Measurements from ENCODE around the gene ALOXE3. TPM values are rescaled to one million over a fixed set of nuclear protein-coding genes. Genes with fewer than 3 reads are reported as not detected.

Gene ALOXE3
- total and polyA plus RNA-seq, 2 of the 8 experiments (the other 6 are each of a cell fraction or from before 2014, with no cell fraction given), result 0.26 TPM; not detected in 1

DNA sequence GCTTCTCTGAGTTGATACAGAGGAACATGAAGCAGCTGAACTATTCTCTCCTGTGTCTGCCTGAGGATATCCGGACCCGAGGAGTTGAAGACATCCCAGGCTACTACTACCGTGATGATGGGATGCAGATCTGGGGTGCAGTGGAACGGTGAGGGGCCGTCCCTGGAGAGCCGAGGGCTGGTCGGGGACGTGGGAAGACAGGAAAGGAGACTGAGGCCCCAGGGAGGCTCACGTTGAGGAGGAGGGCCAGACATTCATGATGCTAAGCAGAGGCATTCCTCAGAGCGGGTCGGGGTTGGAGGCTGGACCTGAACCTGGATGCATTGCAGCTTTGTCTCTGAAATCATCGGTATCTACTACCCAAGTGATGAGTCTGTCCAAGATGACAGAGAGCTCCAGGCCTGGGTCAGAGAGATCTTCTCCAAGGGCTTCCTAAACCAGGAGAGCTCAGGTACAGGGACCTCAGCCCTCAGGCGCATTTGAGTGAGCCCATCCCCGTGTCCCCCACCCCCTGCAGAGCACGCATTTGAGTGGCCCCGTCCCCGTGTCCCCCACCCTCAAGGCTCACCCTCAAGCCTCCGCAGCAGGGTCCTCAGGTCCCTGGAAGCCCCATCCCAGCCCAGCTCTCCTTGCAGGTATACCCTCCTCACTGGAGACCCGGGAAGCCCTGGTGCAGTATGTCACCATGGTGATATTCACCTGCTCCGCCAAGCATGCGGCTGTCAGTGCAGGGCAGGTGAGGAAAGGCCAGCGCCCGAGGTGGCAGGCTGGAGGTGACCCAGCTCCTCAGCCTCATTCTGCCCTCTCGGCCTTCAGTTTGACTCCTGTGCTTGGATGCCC lies 71.2 kb downstream of the ALOXE3 start (continued):
- TF ChIP-seq, protein P1, sequence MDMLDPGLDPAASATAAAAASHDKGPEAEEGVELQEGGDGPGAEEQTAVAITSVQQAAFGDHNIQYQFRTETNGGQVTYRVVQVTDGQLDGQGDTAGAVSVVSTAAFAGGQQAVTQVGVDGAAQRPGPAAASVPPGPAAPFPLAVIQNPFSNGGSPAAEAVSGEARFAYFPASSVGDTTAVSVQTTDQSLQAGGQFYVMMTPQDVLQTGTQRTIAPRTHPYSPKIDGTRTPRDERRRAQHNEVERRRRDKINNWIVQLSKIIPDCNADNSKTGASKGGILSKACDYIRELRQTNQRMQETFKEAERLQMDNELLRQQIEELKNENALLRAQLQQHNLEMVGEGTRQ (IDR thresholded peaks at IDR 0.05; ENCODE audit: low read length), result no peak

Data from H1 (cell line).